GM19043 (cell line): ENCODE measurements around the gene CCDC74A.
"Not testable (repeated sequence)": the region's sequence is repeated elsewhere in the genome, so short reads cannot be mapped to it uniquely, and the experiment has no call there.

Experiments
- ATAC-seq: cut with Tn5 transposase; IDR thresholded peaks from one replicate; pipeline ENCODE4 v1.9.1; 2021; ENCODE audit warnings: low read depth; ENCODE audit not compliant: unreplicated experiment

Gene CCDC74A

DNA sequence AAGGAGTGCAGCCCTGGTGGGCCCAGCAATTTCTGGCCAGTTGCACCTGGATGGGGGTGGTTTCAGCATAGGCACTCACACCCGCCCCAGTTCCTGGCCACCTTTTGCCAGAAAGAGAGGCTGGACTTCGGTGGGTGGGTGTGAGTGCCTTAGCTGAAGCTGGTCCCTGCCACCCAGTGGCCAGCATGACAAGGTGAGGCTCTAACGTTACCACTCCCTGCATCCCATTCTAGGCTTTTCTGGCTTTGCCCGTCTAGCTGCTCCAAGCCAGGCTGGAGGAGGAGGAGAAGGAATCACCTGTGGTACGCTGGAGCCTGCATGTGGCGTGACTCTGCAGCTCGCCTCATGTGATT lies 17.1 kb downstream of the CCDC74A start:
- ATAC-seq, result not testable (repeated sequence)

DNA sequence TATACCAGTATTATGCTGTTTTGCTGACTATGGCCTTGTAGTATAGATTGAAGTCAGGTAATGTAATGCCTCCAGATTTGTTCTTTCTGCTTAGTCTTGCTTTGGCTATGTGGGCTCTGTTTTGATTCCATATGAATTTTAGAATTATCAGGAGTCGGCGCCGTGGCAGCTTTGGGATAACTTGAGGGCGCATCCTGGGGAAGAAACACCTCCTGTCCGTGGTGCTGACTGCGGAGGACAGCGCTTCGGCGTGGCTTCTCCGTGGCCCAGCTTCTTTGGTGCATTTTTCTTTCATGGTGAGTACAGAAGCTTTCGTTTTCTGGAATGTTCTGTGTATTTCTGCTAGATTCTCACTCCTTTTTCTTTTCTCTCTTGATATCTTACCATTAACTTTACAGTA lies 25.2 kb downstream of the CCDC74A start:
- no peak for ATAC-seq

DNA sequence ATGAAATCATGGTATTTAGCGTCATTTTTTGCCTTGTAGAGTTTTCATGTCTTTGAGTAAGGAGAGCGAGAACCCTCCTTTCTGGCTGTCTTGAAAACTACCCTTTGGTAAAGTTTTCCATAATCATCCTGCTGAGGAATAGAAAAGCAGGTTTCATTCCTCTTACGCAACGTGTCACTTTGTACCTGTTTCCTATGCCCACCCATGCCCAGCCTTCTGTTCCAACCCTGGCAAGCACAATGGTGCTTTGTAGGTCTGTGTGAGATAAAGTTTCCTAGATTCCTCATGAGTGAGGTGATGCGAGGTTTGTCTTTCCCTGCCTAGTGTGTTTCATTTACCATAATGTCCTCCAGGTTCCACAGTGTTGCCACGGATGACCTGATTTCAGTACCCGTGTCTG lies 29.3 kb downstream of the CCDC74A start:
- ATAC-seq, result no peak

DNA sequence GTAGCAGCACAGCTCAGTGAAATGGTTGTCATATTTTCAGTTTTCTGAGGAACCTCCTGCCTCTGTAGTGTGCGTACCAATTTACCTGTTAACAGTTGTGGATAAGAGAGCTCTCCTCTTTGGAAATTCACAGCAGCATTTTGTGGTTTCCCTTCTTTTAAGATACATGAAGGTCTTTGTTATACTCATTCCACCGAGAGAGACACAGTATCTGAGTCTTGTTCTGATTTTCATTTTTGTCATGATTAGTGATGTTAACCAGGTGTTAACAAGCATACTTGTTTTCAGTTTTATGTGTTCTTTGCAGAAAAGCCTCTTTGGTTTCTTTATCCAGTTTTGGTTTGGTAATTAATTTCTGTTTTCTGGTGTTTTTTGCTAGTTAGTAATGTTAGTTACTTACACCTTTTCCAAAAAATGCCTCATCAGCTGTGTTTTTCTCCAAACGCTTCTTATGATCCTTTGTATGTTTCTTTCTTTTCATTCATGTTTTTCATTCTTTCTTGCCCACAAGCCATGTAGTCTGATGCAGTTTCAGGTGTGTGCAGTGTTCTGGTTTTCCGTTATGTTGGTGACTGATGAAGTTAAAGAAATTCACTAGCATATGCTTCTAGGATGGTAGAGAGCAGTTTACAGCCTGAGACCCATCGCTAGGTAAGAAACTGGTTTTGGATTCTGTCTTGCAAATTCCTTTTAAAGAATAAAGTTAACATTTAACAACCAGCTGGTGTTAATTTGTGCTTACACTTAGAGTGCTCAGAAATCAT lies 30.1 kb downstream of the CCDC74A start:
- ATAC-seq, result no peak

DNA sequence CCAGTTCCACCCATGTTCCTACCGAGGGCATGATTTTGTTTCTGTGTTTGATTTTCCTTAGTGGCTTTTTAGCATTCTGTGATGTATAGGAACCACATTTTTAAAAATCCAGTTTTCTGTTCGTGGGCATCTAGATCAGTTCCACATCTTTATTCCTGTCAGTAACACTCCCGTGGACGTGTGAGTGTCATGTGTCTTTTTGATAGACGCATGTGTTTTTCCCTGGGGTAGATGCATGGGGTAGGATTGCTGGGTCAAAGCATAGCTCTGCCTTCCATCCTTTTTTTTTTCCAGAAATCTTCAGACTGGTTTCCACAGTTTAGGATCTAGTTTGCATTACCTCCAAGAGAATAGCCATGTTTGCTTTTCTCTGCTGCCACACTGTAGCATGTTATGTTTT lies 38.7 kb downstream of the CCDC74A start:
- ATAC-seq, result no peak

DNA sequence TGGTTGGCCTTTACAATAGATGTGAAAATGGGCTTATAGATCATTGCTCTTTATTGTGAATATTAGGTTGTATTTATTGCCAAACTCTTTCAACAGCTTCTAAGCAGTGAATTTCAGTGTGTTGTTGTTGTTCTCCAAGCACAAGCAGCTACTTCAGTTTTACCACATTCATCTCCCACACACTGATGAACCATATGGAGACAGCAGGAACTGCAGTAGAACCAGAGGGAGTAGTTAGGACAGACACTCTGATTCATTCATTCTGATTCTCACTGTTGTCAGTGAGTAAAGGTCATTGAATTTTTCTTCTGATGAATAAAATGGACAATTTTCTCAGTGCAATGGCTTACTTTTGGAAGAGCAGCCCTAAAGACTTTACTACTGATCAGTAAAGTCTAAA lies 40.2 kb downstream of the CCDC74A start:
- no peak for ATAC-seq

DNA sequence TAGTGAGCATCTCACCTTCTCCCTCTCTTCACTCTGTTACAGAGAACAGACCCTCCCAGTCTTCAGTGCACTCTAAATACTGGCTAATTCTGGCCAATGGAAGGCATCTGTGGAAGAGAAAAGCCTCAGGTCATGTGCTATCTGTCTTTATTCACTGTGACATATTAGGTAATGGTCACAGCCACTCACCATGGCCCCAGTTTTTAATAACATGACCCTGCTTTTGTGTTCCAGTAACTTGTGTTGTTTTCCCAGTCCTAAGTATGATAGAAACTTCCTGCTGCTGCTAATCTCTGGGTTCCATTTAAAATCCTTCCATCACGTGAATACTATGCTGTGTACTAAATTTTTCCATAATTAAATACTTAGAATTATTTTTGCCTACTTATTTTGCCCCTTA lies 40.7 kb downstream of the CCDC74A start:
- not testable (repeated sequence) for ATAC-seq

DNA sequence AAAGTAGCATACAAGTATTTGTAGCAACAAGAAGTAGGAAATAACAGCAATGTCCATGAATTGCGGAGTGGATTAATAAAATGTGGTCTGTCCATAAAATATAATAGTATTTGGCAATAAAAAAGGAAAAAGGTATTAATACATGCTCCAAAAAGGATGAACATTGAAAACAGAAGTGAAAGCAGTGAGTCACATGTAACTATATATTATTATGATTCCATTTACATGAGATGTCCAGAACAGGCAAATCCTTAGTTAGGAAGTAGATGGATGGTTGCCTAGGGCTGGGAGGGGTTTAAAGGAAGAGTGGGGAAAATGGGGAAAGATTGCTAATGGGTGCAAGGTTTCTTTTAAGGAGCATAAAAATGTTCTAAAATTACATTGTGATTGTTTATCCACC lies 44.5 kb downstream of the CCDC74A start:
- ATAC-seq, result no peak

DNA sequence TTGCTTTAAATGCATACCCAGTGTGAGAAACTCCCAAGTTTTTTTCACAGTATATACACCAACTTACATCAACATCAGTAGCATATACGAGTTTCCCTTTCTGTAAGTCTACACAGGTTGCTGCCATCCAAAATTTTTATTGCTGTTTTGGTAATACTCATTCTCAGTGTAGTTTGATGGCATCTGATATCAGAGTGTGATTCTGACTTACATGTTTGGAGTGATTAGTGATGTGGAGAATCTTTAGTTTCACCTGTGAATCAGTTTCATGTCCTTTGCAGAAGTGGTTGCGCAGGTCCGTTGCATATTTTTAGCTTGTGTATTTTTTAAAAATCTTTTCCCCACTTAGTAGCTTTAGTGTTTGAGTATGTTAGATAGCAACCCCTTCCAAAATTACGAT lies 50.1 kb downstream of the CCDC74A start:
- ATAC-seq, result no peak

DNA sequence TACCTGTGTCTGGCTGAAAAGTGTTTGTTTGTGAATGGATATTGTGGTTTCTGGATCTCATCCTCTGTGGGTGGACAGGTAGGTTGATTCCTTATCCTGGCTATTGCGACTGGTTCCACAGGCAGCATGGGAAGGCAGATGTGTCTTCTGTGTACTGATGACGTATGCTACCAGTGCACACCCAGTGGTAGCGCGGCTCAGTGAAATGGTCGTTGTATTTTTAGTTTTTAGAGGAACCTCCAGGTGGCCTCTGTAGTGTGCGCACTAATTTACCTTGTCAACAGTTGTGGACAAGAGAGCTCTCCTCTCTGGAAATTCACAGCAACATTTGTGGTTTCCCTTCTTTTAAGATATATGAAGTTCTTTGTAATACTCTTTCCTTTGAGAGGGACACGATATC lies 52.5 kb downstream of the CCDC74A start:
- ATAC-seq, result no peak
